Middle frontal gyrus (tissue), 1 donor: ENCODE measurements around the gene GTF2IRD1.
"Not testable (repeated sequence)": the region's sequence is repeated elsewhere in the genome, so short reads cannot be mapped to it uniquely, and the experiment has no call there.

Experiments
- DNase-seq: peaks from one replicate; pipeline ENCODE4 v3.0.0-alpha.2; 2015; ENCODE audit warnings: low spot score; ENCODE audit errors: extremely low spot score

GTF2IRD1 gene

GRCh38 chr7:74470504-74470903, 16.8 kb downstream of the GTF2IRD1 start:
- DNase-seq = no peak

- no peak for DNase-seq
Observed at GRCh38 chr7:74473116-74473515, 19.4 kb downstream of the GTF2IRD1 start.

GRCh38 chr7:74474271-74474865, 20.7 kb downstream of the GTF2IRD1 start:
- no peak for DNase-seq

GRCh38 chr7:74475243-74475986, 21.7 kb downstream of the GTF2IRD1 start:
- DNase-seq = no peak

- no peak for DNase-seq
Observed at GRCh38 chr7:74475987-74476350, 22.3 kb downstream of the GTF2IRD1 start.

- no peak for DNase-seq
Observed at GRCh38 chr7:74476626-74477025, 22.9 kb downstream of the GTF2IRD1 start.

- no peak for DNase-seq
Observed at GRCh38 chr7:74478671-74479065, 25.0 kb downstream of the GTF2IRD1 start.

- DNase-seq = no peak
Observed at GRCh38 chr7:74479066-74479781, 25.5 kb downstream of the GTF2IRD1 start.

- DNase-seq = peak; percentile 52
Observed at GRCh38 chr7:74479961-74480829, 26.5 kb downstream of the GTF2IRD1 start.

GRCh38 chr7:74480861-74481417, 27.2 kb downstream of the GTF2IRD1 start:
- no peak for DNase-seq

GRCh38 chr7:74481458-74482196, 27.9 kb downstream of the GTF2IRD1 start:
- no peak for DNase-seq

GRCh38 chr7:74482197-74482467, 28.4 kb downstream of the GTF2IRD1 start:
- no peak for DNase-seq

GRCh38 chr7:74482629-74483401, 29.1 kb downstream of the GTF2IRD1 start:
- DNase-seq = no peak

GRCh38 chr7:74483402-74484336, 30.0 kb downstream of the GTF2IRD1 start:
- DNase-seq = no peak

- no peak for DNase-seq
Observed at GRCh38 chr7:74485611-74486010, 31.9 kb downstream of the GTF2IRD1 start.

- DNase-seq = not testable (repeated sequence)
Observed at GRCh38 chr7:74488518-74489030, 34.9 kb downstream of the GTF2IRD1 start.

GRCh38 chr7:74489997-74490945, 36.6 kb downstream of the GTF2IRD1 start:
- peak; percentile 50 for DNase-seq
